ENCODE results near the gene RASA3. TPM values are rescaled to one million over a fixed set of nuclear protein-coding genes. Genes with fewer than 3 reads are reported as not detected.

Gene RASA3
- total RNA-seq, 1 experiment from 2014 or later, result 22.3 TPM

GRCh38 chr13:114041493-114041892, 90.9 kb downstream of the RASA3 start:
- ATAC-seq (no peak), DNase-seq (ENCODE audit: low spot score) (no peak)
- H3K27me3 Mint-ChIP-seq (ENCODE audit: low read depth), result no peaks in the 10 kb centered on the region
- H3K4me3 Mint-ChIP-seq, result no peak overlapping the region
- H3K9me3 Mint-ChIP-seq, result no peaks in the 10 kb centered on the region
- TF ChIP-seq, protein P1, sequence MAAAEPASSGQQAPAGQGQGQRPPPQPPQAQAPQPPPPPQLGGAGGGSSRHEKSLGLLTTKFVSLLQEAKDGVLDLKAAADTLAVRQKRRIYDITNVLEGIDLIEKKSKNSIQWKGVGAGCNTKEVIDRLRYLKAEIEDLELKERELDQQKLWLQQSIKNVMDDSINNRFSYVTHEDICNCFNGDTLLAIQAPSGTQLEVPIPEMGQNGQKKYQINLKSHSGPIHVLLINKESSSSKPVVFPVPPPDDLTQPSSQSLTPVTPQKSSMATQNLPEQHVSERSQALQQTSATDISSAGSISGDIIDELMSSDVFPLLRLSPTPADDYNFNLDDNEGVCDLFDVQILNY (CRISPR knock-in tag; IDR thresholded peaks at IDR 0.05), result no peak
- TF ChIP-seq ZNF396 (CRISPR knock-in tag; IDR thresholded peaks at IDR 0.05; ENCODE audit: borderline replicate concordance) (no peak), SOX15 (CRISPR knock-in tag; IDR thresholded peaks at IDR 0.05) (no peak), ZNF317 (CRISPR knock-in tag; IDR thresholded peaks at IDR 0.05; ENCODE audit: borderline replicate concordance, low read depth) (no peak), ZBTB21 (CRISPR knock-in tag; IDR thresholded peaks at IDR 0.05; ENCODE audit: borderline replicate concordance) (no peak), FOXP1 (CRISPR knock-in tag; IDR thresholded peaks at IDR 0.05; ENCODE audit: borderline replicate concordance) (no peak), EMX1 (CRISPR knock-in tag; IDR thresholded peaks at IDR 0.05) (no peak)
- TF ChIP-seq, protein P2, sequence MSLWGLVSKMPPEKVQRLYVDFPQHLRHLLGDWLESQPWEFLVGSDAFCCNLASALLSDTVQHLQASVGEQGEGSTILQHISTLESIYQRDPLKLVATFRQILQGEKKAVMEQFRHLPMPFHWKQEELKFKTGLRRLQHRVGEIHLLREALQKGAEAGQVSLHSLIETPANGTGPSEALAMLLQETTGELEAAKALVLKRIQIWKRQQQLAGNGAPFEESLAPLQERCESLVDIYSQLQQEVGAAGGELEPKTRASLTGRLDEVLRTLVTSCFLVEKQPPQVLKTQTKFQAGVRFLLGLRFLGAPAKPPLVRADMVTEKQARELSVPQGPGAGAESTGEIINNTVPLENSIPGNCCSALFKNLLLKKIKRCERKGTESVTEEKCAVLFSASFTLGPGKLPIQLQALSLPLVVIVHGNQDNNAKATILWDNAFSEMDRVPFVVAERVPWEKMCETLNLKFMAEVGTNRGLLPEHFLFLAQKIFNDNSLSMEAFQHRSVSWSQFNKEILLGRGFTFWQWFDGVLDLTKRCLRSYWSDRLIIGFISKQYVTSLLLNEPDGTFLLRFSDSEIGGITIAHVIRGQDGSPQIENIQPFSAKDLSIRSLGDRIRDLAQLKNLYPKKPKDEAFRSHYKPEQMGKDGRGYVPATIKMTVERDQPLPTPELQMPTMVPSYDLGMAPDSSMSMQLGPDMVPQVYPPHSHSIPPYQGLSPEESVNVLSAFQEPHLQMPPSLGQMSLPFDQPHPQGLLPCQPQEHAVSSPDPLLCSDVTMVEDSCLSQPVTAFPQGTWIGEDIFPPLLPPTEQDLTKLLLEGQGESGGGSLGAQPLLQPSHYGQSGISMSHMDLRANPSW (CRISPR knock-in tag; conservative IDR thresholded peaks at IDR 0.05; ENCODE audit: low read depth), result no peak
- H3K36me3 Mint-ChIP-seq, result no peaks in the 10 kb centered on the region
- H3K4me1 Mint-ChIP-seq, result peaks cover 28% of the 10 kb centered on the region
- POLR2A ChIA-PET, result no interaction called here
- no peak overlapping the region for H3K27ac Mint-ChIP-seq
- CTCF ChIA-PET, result no interaction called here

DNA sequence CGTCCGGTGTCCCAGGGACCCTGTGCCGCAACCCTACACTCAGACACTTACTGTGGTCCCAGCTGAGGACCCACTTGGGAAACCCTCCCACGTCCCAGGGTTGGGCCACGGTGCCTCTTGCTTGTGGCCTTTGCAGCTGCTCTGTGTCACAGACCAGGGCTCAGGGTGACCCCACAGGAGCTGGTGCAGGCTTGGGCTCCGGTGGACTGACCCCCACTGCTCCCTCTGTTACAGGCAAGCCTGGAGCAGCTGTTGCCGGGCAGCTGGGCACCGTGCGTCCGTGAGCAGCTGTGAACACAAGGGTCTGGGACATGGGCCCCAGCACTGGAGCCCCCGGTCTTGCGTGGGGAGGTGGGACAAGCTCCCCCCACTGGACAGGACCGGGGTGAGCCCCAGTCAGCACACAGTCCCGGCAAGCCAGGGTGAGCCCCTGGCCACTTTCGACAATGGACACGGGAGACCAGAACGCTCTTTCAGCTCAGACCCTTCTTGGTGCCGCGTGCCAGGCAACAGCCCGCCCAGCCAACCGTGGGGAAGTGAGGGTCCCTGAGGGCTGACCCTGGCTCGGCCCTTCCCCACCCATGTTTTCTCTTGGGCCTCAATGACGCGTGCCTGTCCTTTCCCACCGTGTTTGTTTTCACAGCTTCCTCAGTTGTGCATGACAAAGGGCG, 92.8 kb downstream of the RASA3 start:
- ATAC-seq (no peak), DNase-seq (ENCODE audit: low spot score) (no peak)
- no peak overlapping the region for H3K4me3 Mint-ChIP-seq
- no peaks in the 10 kb centered on the region for H3K9me3 Mint-ChIP-seq
- peaks cover 30% of the 10 kb centered on the region for H3K4me1 Mint-ChIP-seq
- H3K27me3 Mint-ChIP-seq (ENCODE audit: low read depth), result no peaks in the 10 kb centered on the region
- TF ChIP-seq MAX (CRISPR knock-in tag; IDR thresholded peaks at IDR 0.05), result no peak
- CTCF ChIA-PET, result no interaction called here
- H3K27ac Mint-ChIP-seq, result peak overlapping the region; percentile 82
- no peaks in the 10 kb centered on the region for H3K36me3 Mint-ChIP-seq
- POLR2A ChIA-PET, result interaction anchor here (1.0 kb wide), 1 partner anchor 88 kb away, joined by 3 read pairs; no protein-coding TSS in a partner anchor

DNA sequence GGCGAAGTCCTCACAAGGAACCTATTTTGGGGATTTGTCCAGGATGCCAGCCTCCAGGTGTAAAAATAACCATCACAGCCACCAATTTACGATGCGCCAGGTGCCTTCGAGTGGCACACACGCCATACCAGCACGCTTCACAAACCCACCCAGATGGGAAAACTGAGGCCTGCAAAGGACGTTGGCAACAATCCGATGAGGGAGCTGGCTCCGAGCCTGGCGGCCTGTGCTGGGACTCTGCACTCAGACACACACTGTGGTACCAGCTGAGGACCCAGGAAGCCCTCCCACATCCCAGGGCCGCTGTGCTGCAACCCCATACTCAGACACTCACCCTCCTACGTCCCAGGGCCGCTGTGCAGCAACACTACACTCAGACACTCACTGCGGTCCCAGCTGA, 93.5 kb downstream of the RASA3 start:
- no peak overlapping the region for H3K4me3 Mint-ChIP-seq
- peaks cover 27% of the 10 kb centered on the region for H3K4me1 Mint-ChIP-seq
- ChIA-PET POLR2A (interaction anchor here (1.0 kb wide), 1 partner anchor 89 kb away, joined by 3 read pairs; no protein-coding TSS in a partner anchor), CTCF (no interaction called here)
- no peaks in the 10 kb centered on the region for H3K9me3 Mint-ChIP-seq
- H3K27me3 Mint-ChIP-seq (ENCODE audit: low read depth), result no peaks in the 10 kb centered on the region
- H3K27ac Mint-ChIP-seq, result no peak overlapping the region
- ATAC-seq (no peak), DNase-seq (ENCODE audit: low spot score) (no peak)
- no peaks in the 10 kb centered on the region for H3K36me3 Mint-ChIP-seq
- TF ChIP-seq IRF2 (CRISPR knock-in tag; IDR thresholded peaks at IDR 0.05; ENCODE audit: borderline replicate concordance, low read depth) (no peak), USF1 (CRISPR knock-in tag; IDR thresholded peaks at IDR 0.05) (no peak), OVOL2 (CRISPR knock-in tag; IDR thresholded peaks at IDR 0.05; ENCODE audit: borderline replicate concordance) (no peak), ZNF138 (CRISPR knock-in tag; conservative IDR thresholded peaks at IDR 0.05) (no peak), ERG (CRISPR knock-in tag; IDR thresholded peaks at IDR 0.05) (no peak), ZNF396 (CRISPR knock-in tag; IDR thresholded peaks at IDR 0.05; ENCODE audit: borderline replicate concordance) (no peak), ZMAT4 (CRISPR knock-in tag; IDR thresholded peaks at IDR 0.05) (no peak), ZNF512 (CRISPR knock-in tag; IDR thresholded peaks at IDR 0.05; ENCODE audit: borderline replicate concordance) (no peak), EMX1 (CRISPR knock-in tag; IDR thresholded peaks at IDR 0.05) (no peak), FOXK1 (CRISPR knock-in tag; IDR thresholded peaks at IDR 0.05) (no peak), ZBTB21 (CRISPR knock-in tag; IDR thresholded peaks at IDR 0.05; ENCODE audit: borderline replicate concordance) (no peak), TCF7 (CRISPR knock-in tag; IDR thresholded peaks at IDR 0.05; ENCODE audit: low read depth) (no peak), CBFB (CRISPR knock-in tag; IDR thresholded peaks at IDR 0.05; ENCODE audit: low read depth) (no peak)
- TF ChIP-seq, protein P3, sequence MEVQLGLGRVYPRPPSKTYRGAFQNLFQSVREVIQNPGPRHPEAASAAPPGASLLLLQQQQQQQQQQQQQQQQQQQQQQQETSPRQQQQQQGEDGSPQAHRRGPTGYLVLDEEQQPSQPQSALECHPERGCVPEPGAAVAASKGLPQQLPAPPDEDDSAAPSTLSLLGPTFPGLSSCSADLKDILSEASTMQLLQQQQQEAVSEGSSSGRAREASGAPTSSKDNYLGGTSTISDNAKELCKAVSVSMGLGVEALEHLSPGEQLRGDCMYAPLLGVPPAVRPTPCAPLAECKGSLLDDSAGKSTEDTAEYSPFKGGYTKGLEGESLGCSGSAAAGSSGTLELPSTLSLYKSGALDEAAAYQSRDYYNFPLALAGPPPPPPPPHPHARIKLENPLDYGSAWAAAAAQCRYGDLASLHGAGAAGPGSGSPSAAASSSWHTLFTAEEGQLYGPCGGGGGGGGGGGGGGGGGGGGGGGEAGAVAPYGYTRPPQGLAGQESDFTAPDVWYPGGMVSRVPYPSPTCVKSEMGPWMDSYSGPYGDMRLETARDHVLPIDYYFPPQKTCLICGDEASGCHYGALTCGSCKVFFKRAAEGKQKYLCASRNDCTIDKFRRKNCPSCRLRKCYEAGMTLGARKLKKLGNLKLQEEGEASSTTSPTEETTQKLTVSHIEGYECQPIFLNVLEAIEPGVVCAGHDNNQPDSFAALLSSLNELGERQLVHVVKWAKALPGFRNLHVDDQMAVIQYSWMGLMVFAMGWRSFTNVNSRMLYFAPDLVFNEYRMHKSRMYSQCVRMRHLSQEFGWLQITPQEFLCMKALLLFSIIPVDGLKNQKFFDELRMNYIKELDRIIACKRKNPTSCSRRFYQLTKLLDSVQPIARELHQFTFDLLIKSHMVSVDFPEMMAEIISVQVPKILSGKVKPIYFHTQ (CRISPR knock-in tag; IDR thresholded peaks at IDR 0.05), result no peak
